Measurements from ENCODE around the gene SERPINA12.

GRCh38 chr14:94514351-94514750 is 5.1 kb upstream of the SERPINA12 start:
- TF ChIP-seq CTCF (IDR thresholded peaks at IDR 0.05 in 2 of 3, conservative IDR thresholded peaks at IDR 0.05 in 1 of 3; ENCODE audit: borderline replicate concordance in 1 of 3, insufficient read depth in 1 of 3, low read depth in 2 of 3, low read length in 2 of 3), result no peak
- TF ChIP-seq ZNF274 (IDR thresholded peaks at IDR 0.05; ENCODE audit: low read depth, low read length), result no peak
- no peak for TF ChIP-seq EZH2 (IDR thresholded peaks at IDR 0.05)

All from HCT116 (cell line).